Ishikawa (cell line): ENCODE measurements around the gene EYS.

Source experiments
- CREB1 ChIP-seq: IDR thresholded peaks from 2 replicates; pipeline ENCODE4 v1.6.1; 2012; ENCODE audit warnings: low read depth
- EP300 ChIP-seq: IDR thresholded peaks from 2 replicates; pipeline ENCODE4 v1.6.1; 2012; ENCODE audit warnings: borderline replicate concordance
- MAX ChIP-seq: IDR thresholded peaks from 2 replicates; pipeline ENCODE4 v1.6.1; 2012
- NFIC ChIP-seq: IDR thresholded peaks from 2 replicates; pipeline ENCODE4 v1.6.1; 2012
- RAD21 ChIP-seq: IDR thresholded peaks from 2 replicates; pipeline ENCODE4 v1.6.1; 2012; ENCODE audit warnings: low read depth
- REST ChIP-seq: IDR thresholded peaks from 2 replicates; pipeline ENCODE4 v1.6.1; 2012; ENCODE audit warnings: low read depth, mild to moderate bottlenecking
- TAF1 ChIP-seq: IDR thresholded peaks from 2 replicates; pipeline ENCODE4 v1.6.1; 2012; ENCODE audit warnings: low read depth, mild to moderate bottlenecking
- TEAD4 ChIP-seq: IDR thresholded peaks from 2 replicates; pipeline ENCODE4 v1.6.1; 2012
- YY1 ChIP-seq: IDR thresholded peaks from 2 replicates; pipeline ENCODE4 v1.6.1; 2012; ENCODE audit warnings: low read depth
- ZBTB7A ChIP-seq: IDR thresholded peaks from 2 replicates; pipeline ENCODE4 v1.6.1; 2012; ENCODE audit warnings: low read depth

GRCh38 chr6:64459411-64459944 lies 1247.5 kb downstream of the EYS start:
- TF ChIP-seq MAX, result no peak
- no peak for TF ChIP-seq RAD21
- TF ChIP-seq TEAD4, result no peak
- TF ChIP-seq YY1, result no peak
- TF ChIP-seq NFIC, result no peak
- TF ChIP-seq ZBTB7A, result no peak
- no peak for TF ChIP-seq EP300
- TF ChIP-seq CREB1, result no peak
- no peak for TF ChIP-seq TAF1
- TF ChIP-seq REST, result no peak
